ENCODE measurements around the gene CCDC86. TPM values are rescaled to one million over a fixed set of nuclear protein-coding genes. Genes with fewer than 3 reads are reported as not detected.

The CCDC86 gene
- total RNA-seq, 8 experiments from 2014 or later, result 4.8 to 55.6 (median 15.0) TPM

GRCh38 chr11:60835534-60835846 is 6.4 kb upstream of the CCDC86 start:
- Histone ChIP-seq H3K4me1 (replicated peaks in 1 of 2) (no peaks in the 10 kb centered on the region), H3K27ac (no peak overlapping the region), H3K4me3 (no peak overlapping the region)
- WGBS, 10 experiments, result 14 to 100% (median 54%) methylated on average over 1 to 3 of the region's 3 CpGs; no CpG with 5 or more reads in 2 of the 10 experiments
- in situ Hi-C loops (cut with MboI; ENCODE audit: low pct_unique_long_range_greater_than_20kb in 2 of 9, low sequenced_read_pairs in 9 of 9, unreplicated experiment in 9 of 9), result loop anchor here in 4 of 9 experiments (10.0 to 25.0 kb wide), 4 partner anchors 59 to 352 kb away; partner anchors contain the start of gene VPS37C (in 1 of the 4)
- ATAC-seq (replicated peaks in 6 of 8), result no peak

- ATAC-seq (replicated peaks in 6 of 8), result no peak
- in situ Hi-C loops (cut with MboI; ENCODE audit: low pct_unique_long_range_greater_than_20kb in 2 of 9, low sequenced_read_pairs in 9 of 9, unreplicated experiment in 9 of 9), result loop anchor here in 4 of 9 experiments (10.0 to 25.0 kb wide), 4 partner anchors 58 to 350 kb away; partner anchors contain the start of gene VPS37C (in 1 of the 4)
- no peak overlapping the region for H3K4me3 ChIP-seq
- H3K27ac ChIP-seq, result no peak overlapping the region
- WGBS, 10 experiments, result 60 to 91% (median 63%) methylated on average over 4 to 7 of the region's 9 CpGs; no CpG with 5 or more reads in 5 of the 10 experiments
- peaks cover 0 to 7% of the 10 kb centered on the region in 2 donors for H3K4me1 ChIP-seq (replicated peaks in 1 of 2)
These were observed 4.9 kb upstream of the CCDC86 start for GRCh38 chr11:60836866-60837515.

- no peak overlapping the region for H3K4me3 ChIP-seq
- in situ Hi-C loops (cut with MboI; ENCODE audit: low pct_unique_long_range_greater_than_20kb in 2 of 9, low sequenced_read_pairs in 9 of 9, unreplicated experiment in 9 of 9), result loop anchor here in 4 of 9 experiments (10.0 to 25.0 kb wide), 4 partner anchors 57 to 349 kb away; partner anchors contain the start of gene VPS37C (in 1 of the 4)
- 20 to 84% (median 79%) methylated on average over 1 to 6 of the region's 7 CpGs; no CpG with 5 or more reads in 5 of the 10 experiments for WGBS, 10 experiments
- peaks cover 5 to 7% of the 10 kb centered on the region in 2 donors for H3K4me1 ChIP-seq (replicated peaks in 1 of 2)
- ATAC-seq (replicated peaks in 6 of 8), result peak in 1 of 8 experiments; percentile 12
- no peak overlapping the region for H3K27ac ChIP-seq
These were observed 3.8 kb upstream of the CCDC86 start for GRCh38 chr11:60838132-60838531.

DNA sequence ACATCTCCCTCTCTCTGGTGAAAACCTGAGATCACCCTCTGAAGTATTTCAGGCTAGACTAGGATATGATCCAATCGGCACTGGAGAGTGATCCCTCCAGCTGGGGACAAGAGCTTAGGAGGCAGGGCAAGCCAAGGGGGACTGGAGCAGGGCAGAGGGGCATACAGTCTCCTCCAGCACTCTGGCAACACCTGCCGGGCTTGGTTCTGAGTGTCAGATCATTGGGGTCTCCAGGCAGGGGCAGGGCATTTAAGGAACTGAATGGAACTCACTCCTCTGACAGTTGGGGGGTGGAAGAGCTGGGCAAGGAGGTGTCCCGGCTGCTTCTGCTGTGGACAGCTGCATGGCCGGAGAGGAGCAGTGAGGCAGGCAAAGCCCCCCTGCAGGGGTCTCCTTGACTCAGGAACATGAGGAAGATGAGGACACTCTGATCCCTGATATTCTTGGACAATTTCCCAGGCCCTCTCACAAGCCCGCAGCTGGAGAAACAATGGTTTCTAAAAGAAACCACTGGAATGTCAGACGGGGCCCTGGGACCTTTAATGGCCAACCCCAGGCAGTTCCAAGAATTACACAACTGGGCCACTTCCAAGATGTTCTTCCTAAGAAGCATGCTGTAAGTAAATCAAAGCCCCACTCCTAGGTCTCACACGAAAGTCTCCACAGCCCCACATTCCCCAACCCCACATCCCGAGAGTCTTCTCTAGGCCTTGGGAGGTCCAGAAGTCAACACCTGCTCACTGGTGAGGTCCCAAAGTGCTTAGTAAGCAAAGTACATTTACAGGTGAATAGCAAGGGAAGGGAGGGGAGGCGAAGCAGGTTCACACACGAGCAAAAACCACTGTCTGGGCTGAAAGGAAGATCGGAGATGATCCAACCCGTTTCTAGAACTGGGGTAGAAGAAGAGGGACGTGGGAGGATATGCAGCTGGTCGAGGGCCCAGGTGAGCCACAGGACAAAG is 1.2 kb upstream of the CCDC86 start:
- peak in 1 of 8 experiments; percentile 33 for ATAC-seq (replicated peaks in 6 of 8)
- in situ Hi-C loops (cut with MboI; ENCODE audit: low pct_unique_long_range_greater_than_20kb in 2 of 9, low sequenced_read_pairs in 9 of 9, unreplicated experiment in 9 of 9), result loop anchor here in 4 of 9 experiments (25.0 kb wide), 2 partner anchors 322 to 347 kb away; partner anchors contain the start of gene VPS37C (in 1 of the 4)
- peaks cover 27 to 29% of the 10 kb centered on the region in 2 donors for H3K4me1 ChIP-seq (replicated peaks in 1 of 2)
- 10 to 100% (median 83%) methylated on average over 1 to 14 of the region's 14 CpGs; no CpG with 5 or more reads in 1 of the 10 experiments for WGBS, 10 experiments
- no peak overlapping the region for H3K4me3 ChIP-seq
- no peak overlapping the region for H3K27ac ChIP-seq

DNA sequence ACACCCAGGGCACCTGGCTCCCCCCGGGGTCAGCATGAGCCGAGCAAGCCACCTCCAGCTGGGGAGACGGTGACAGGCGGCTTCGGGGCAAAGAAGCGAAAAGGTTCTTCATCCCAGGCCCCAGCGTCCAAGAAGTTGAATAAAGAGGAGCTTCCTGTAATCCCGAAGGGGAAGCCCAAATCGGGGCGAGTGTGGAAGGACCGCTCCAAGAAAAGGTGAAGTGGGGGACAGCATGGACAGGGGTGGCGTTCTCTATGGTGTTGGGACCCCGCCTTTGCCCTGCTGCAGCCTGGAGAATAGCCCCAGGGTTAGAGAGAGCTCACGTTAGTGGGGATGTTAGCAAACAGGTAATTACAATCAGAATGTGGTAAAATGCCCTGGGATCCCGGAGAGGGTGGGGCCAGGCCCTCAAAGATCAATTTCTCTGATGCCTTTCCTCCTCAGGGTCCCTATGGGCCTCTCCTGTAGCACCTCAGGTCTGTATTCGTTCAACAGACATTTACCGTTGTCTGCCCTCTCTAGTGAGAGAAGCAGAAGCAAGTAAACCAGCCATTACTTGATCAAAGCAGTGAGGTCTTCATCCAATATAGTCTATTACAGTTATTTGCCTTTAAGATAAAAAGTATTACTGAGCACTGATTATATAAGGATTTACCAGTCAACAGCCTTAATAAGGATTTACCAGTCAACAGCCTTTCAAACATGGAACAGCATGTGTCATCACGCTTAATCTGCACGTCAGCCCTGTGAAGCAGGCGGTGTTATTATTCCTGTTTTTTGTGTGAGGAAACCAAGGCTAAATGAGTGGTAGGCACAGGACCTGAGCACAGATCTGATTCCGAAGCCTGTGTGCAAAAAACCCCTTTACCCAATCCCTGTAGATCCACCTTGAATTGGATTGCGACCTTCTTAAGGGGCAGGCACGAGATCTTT is 1.0 kb downstream of the CCDC86 start:
- H3K4me3 ChIP-seq, result peak overlapping the region; percentile 66 to 82 (median 80)
- ATAC-seq (replicated peaks in 6 of 8), result no peak
- 0 to 54% (median 17%) methylated on average over 2 to 15 of the region's 23 CpGs for WGBS, 10 experiments
- H3K27ac ChIP-seq, result no peak overlapping the region
- in situ Hi-C loops (cut with MboI; ENCODE audit: low pct_unique_long_range_greater_than_20kb in 2 of 9, low sequenced_read_pairs in 9 of 9, unreplicated experiment in 9 of 9), result loop anchor here in 4 of 9 experiments (25.0 kb wide), 2 partner anchors 319 to 344 kb away; partner anchors contain the start of gene VPS37C (in 1 of the 4)
- H3K4me1 ChIP-seq (replicated peaks in 1 of 2), result peaks cover 27 to 29% of the 10 kb centered on the region in 2 donors

DNA sequence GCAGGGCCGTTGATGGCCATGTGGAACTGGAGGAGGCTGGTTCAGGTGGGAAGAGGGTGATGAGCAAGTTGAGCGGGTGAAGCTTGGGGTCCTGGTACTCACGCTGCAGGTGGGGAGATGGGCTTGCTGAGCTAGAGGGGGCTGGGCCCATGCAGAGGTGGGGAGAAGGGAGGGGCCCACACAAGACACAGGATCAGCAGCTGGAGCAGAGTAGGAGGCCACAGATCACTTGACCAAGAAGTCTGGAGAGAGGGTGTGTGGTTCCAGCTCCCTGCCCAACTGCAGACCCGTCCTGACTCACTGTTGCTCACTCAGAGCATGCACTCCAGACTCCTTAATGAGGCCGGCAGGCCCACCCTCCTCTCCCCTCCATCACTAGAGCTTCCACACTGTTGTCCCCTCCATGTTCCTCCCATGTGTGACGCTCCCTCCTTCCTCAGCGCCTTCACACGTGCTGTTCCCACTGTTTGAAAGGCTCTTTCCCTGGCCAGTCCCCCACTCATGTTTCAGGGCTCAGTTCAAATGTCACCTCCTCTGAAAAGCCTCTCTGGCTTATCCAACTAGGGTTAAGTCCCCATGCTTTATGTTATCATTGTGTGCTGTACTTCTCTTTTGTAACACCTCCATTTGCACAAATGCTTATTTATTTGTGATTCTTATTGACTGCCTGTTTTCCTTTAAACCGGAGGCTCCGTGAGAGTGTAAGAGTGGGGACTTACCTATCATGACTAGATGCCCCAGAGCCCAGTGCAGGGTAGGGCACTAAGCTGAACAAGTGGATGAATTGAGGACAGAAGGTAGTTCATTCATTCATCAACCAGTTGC is 2.3 kb downstream of the CCDC86 start:
- in situ Hi-C loops (cut with MboI; ENCODE audit: low pct_unique_long_range_greater_than_20kb in 2 of 9, low sequenced_read_pairs in 9 of 9, unreplicated experiment in 9 of 9), result loop anchor here in 4 of 9 experiments (25.0 kb wide), 2 partner anchors 318 to 343 kb away; partner anchors contain the start of gene VPS37C (in 1 of the 4)
- ATAC-seq (replicated peaks in 6 of 8), result peak in 4 of 8 experiments; percentile 2 to 57 (median 20)
- Histone ChIP-seq H3K27ac (no peak overlapping the region), H3K4me3 (peak overlapping the region; percentile 66 to 82 (median 80)), H3K4me1 (replicated peaks in 1 of 2) (peaks cover 27 to 29% of the 10 kb centered on the region in 2 donors)
- 20 to 100% (median 70%) methylated on average over 1 to 7 of the region's 10 CpGs; no CpG with 5 or more reads in 2 of the 10 experiments for WGBS, 10 experiments

- WGBS, 10 experiments, result 0 to 60% (median 29%) methylated on average over 1 to 4 of the region's 4 CpGs; no CpG with 5 or more reads in 1 of the 10 experiments
- in situ Hi-C loops (cut with MboI; ENCODE audit: low pct_unique_long_range_greater_than_20kb in 2 of 9, low sequenced_read_pairs in 9 of 9, unreplicated experiment in 9 of 9), result loop anchor here in 4 of 9 experiments (25.0 kb wide), 2 partner anchors 317 to 342 kb away; partner anchors contain the start of gene VPS37C (in 1 of the 4)
- H3K4me1 ChIP-seq (replicated peaks in 1 of 2), result peaks cover 27 to 29% of the 10 kb centered on the region in 2 donors
- no peak overlapping the region for H3K27ac ChIP-seq
- ATAC-seq (replicated peaks in 6 of 8), result peak in 1 of 8 experiments; percentile 45
- H3K4me3 ChIP-seq, result peak overlapping the region in 2 of 5 donors; percentile 6 to 82
These were observed 2.9 kb downstream of the CCDC86 start for GRCh38 chr11:60844870-60845221.

DNA sequence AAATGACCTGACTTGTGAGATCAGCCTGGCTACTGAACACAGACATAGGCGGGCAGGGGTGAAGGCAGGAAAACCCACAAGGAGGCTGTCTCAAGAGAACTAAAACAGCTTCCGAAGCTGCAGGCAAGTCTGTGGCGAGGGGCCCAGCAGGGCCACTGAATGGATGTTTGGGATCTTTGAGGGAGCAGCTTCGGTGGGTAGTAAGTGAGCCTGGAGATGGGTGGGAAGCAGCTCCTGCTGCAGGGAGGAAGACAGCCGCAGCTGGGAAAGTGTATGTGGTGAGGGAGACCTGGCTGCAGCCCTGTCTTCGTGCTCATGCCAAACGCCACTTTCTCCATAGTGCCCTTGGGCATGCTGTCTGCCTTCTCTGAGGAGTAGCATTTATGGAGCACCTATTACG is 3.4 kb downstream of the CCDC86 start:
- in situ Hi-C loops (cut with MboI; ENCODE audit: low pct_unique_long_range_greater_than_20kb in 2 of 9, low sequenced_read_pairs in 9 of 9, unreplicated experiment in 9 of 9), result loop anchor here in 4 of 9 experiments (25.0 kb wide), 2 partner anchors 317 to 342 kb away; partner anchors contain the start of gene VPS37C (in 1 of the 4)
- 60 to 95% (median 88%) methylated on average over 1 to 7 of the region's 8 CpGs; no CpG with 5 or more reads in 4 of the 10 experiments for WGBS, 10 experiments
- H3K4me3 ChIP-seq, result peak overlapping the region in 1 of 5 donors; percentile 82
- H3K4me1 ChIP-seq (replicated peaks in 1 of 2), result peaks cover 27 to 29% of the 10 kb centered on the region in 2 donors
- H3K27ac ChIP-seq, result no peak overlapping the region
- no peak for ATAC-seq (replicated peaks in 6 of 8)

- no peak overlapping the region for H3K4me3 ChIP-seq
- peaks cover 22 to 27% of the 10 kb centered on the region in 2 donors for H3K4me1 ChIP-seq (replicated peaks in 1 of 2)
- in situ Hi-C loops (cut with MboI; ENCODE audit: low pct_unique_long_range_greater_than_20kb in 2 of 9, low sequenced_read_pairs in 9 of 9, unreplicated experiment in 9 of 9), result loop anchor here in 4 of 9 experiments (25.0 kb wide), 2 partner anchors 315 to 340 kb away; partner anchors contain the start of gene VPS37C (in 1 of the 4)
- ATAC-seq (replicated peaks in 6 of 8), result no peak
- WGBS, 10 experiments, result 33 to 83% (median 57%) methylated on average over 2 to 5 of the region's 13 CpGs; no CpG with 5 or more reads in 4 of the 10 experiments
- no peak overlapping the region for H3K27ac ChIP-seq
These were observed 5.4 kb downstream of the CCDC86 start for GRCh38 chr11:60847281-60847680.

- no peak for ATAC-seq (replicated peaks in 6 of 8)
- in situ Hi-C loops (cut with MboI; ENCODE audit: low pct_unique_long_range_greater_than_20kb in 2 of 9, low sequenced_read_pairs in 9 of 9, unreplicated experiment in 9 of 9), result loop anchor here in 4 of 9 experiments (25.0 kb wide), 2 partner anchors 314 to 339 kb away; partner anchors contain the start of gene VPS37C (in 1 of the 4)
- 70 to 92% (median 85%) methylated on average over 1 to 4 of the region's 12 CpGs; no CpG with 5 or more reads in 6 of the 10 experiments for WGBS, 10 experiments
- peaks cover 22 to 25% of the 10 kb centered on the region in 2 donors for H3K4me1 ChIP-seq (replicated peaks in 1 of 2)
- H3K4me3 ChIP-seq, result no peak overlapping the region
- no peak overlapping the region for H3K27ac ChIP-seq
These were observed 6.0 kb downstream of the CCDC86 start for GRCh38 chr11:60847896-60848295.
